Stimulated activated CD8-positive, alpha-beta memory T cell treated with anti-CD3 and anti-CD28 coated beads, Interleukin-4, amount 100 ng/mL, for 24 hours (primary cell): ENCODE measurements around the gene NPAS3.

Source experiments
- DNase-seq: peaks from one replicate; pipeline ENCODE4 v3.0.0-alpha.2; 2020; ENCODE audit warnings: low read depth

Gene NPAS3

GRCh38 chr14:33837943-33838683 is 899.4 kb downstream of the NPAS3 start:
- no peak for DNase-seq

GRCh38 chr14:33839193-33840076 is 900.8 kb downstream of the NPAS3 start:
- peak; percentile 21 for DNase-seq

GRCh38 chr14:33840797-33841196 is 902.1 kb downstream of the NPAS3 start:
- no peak for DNase-seq

GRCh38 chr14:33842299-33842698 is 903.6 kb downstream of the NPAS3 start:
- no peak for DNase-seq

- DNase-seq = no peak
Measured at GRCh38 chr14:33844118-33844517, 905.4 kb downstream of the NPAS3 start.

GRCh38 chr14:33846100-33846824 is 907.6 kb downstream of the NPAS3 start:
- DNase-seq = no peak

GRCh38 chr14:33847066-33847465 is 908.4 kb downstream of the NPAS3 start:
- DNase-seq = no peak

- DNase-seq = no peak
Measured at GRCh38 chr14:33848009-33848408, 909.3 kb downstream of the NPAS3 start.

GRCh38 chr14:33848706-33849454 is 910.2 kb downstream of the NPAS3 start:
- DNase-seq = no peak

- no peak for DNase-seq
Measured at GRCh38 chr14:33849455-33849801, 910.7 kb downstream of the NPAS3 start.

- DNase-seq = no peak
Measured at GRCh38 chr14:33850826-33851225, 912.1 kb downstream of the NPAS3 start.

- DNase-seq = no peak
Measured at GRCh38 chr14:33851366-33851765, 912.7 kb downstream of the NPAS3 start.

- DNase-seq = no peak
Measured at GRCh38 chr14:33851931-33852330, 913.3 kb downstream of the NPAS3 start.
